CD1c-positive myeloid dendritic cell (primary cell): ENCODE results near the gene DIPK1A.

ENCODE experiments used
- DNase-seq: peaks from one replicate; pipeline ENCODE4 v3.0.0-alpha.2; 2016; ENCODE audit errors: extremely low spot score

DIPK1A gene

GRCh38 chr1:92921031-92922023 lies 39.9 kb downstream of the DIPK1A start:
- DNase-seq = no peak

GRCh38 chr1:92916899-92917298 lies 44.4 kb downstream of the DIPK1A start:
- no peak for DNase-seq

GRCh38 chr1:92915547-92915946 lies 45.7 kb downstream of the DIPK1A start:
- DNase-seq = no peak

- no peak for DNase-seq
These were observed 48.0 kb downstream of the DIPK1A start for GRCh38 chr1:92913093-92913819.

DNA sequence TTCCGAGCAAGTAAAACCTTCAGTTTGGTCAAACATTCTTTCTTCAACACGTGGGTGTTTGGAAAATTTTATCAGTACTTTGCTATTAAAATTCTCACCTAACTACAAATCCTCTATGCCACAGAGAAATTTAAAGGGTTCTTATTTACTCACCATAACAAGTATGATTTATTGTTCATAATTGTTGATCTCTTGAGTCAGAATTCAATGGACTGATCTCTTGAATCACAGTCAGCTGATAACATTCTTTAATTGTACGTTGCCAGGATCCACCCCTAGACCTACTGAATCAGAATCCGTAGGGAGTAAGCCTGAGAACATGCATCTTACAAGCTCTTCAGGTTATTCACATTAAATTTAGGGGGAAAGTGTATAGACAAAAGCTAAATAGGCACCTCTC lies 51.2 kb downstream of the DIPK1A start:
- no peak for DNase-seq

DNA sequence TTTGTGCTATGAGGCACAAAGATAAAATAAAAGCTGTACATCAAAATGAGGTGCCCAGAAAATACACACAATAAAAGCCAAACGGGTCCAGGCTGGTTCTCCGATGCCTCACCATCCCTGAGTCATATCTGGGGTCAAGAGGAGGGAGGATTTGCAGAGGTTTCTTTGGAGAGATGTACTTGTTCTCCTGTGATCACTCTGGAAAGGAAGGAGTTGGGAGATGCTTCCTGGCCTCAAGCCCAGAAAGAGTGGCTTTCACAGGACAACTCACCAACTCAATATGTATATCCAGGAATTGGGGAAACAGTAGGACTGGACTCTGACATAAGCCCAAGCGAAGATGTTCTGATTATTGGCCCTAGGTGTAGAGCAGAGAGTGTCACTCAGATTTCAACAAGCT lies 51.9 kb downstream of the DIPK1A start:
- no peak for DNase-seq

GRCh38 chr1:92907949-92908684 lies 53.1 kb downstream of the DIPK1A start:
- DNase-seq = no peak

- peak; percentile 6 for DNase-seq
These were observed 57.5 kb downstream of the DIPK1A start for GRCh38 chr1:92903765-92904164.

GRCh38 chr1:92902406-92902744 lies 58.9 kb downstream of the DIPK1A start:
- no peak for DNase-seq

DNA sequence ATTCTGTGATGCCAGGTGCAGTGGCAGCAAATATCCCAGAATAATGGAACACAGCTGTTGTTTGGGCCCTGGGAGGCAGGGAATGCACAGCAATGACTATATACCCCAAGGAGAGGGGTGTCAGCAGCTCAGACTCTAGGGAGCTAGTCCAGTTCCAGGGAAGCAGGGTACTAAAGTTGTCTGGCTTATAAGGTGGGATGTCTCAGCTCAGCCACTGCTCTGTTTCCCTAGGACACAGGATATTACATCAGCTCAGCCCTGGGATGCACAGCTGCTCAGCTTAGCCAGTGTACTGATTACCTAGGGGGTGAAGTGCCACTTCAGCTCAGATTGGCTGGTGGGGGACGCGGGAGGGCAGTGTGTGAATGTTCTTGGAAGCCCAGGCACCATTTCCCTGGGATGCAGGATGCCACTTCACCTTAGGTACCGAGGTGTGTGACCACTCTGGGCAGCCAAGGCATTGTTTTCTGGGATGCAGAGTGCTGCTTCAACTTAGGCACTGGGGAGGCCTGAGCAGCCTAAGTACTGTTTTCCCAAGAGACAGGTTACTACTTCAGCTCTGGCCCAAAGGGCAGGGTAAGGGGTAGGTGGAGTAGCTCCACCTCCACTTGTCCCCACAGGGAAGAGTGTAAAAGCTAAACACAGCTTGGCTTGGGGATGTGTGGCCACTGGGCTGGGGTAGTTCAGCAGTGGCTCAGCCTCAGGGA lies 59.4 kb downstream of the DIPK1A start:
- no peak for DNase-seq

DNA sequence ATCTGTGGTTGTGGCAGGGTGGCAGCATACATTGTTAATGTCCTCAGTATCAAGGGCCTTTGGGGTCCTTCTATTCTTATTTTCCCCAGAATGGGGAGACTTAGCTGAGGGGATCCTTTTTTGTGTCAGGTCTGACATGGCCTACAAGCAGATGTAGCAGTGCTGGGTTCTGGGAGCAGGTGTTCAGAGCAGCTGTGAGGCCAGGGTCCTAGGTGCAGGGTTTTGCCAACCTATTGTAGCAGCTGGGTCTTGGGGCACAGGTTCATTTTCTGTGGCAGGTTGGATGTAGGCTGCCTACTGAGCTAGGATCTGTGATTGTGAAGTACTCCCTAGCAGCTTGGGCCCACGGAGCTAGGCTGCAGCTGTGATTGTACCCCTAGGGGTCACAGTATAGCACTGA lies 60.1 kb downstream of the DIPK1A start:
- no peak for DNase-seq

DNA sequence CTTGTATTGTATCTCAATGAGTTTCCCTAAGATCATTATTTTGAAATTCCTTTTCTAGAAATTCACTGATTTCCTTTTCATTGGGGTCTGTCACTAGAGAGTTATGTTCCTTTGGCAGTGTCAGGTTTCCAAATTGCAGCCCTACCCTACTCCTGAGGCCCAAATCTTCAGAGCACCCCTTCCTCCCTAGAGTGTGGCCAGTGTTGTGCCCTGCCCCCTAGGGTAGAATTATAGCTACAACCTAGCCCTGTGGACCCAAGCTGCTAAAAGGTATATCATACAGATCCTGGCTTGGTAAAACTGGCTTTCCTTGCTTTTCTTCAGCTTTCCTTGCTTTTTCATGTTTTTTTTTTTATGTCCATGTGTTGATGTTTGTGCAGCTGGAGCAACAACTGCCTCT lies 60.7 kb downstream of the DIPK1A start:
- DNase-seq = no peak

DNA sequence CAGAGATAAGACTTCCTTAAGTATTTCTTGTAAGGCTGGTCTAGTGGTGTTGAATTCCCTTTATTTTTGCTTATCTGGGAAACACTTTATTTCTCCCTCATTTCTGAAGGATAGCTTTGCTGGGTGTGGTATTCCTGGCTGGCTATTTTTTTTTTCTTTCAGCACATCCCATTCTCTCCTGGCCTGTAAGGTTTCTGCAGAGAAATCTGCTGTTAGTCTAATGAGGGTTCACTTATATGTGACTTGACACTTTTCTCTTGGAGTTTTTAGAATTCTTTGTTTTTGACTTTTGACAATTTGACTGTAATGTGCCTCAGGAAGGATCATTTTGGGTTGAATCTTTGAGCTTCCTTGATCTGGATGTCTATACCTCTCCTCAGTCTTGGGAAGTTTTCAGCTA lies 61.5 kb downstream of the DIPK1A start:
- DNase-seq = no peak

GRCh38 chr1:92898053-92898452 lies 63.2 kb downstream of the DIPK1A start:
- DNase-seq = peak; percentile 26

- no peak for DNase-seq
These were observed 73.8 kb downstream of the DIPK1A start for GRCh38 chr1:92887465-92887864.

- no peak for DNase-seq
These were observed 74.3 kb downstream of the DIPK1A start for GRCh38 chr1:92886886-92887419.

- DNase-seq = no peak
These were observed 77.1 kb downstream of the DIPK1A start for GRCh38 chr1:92884195-92884594.

GRCh38 chr1:92883297-92883696 lies 78.0 kb downstream of the DIPK1A start:
- no peak for DNase-seq

GRCh38 chr1:92882819-92883218 lies 78.4 kb downstream of the DIPK1A start:
- peak; percentile 41 for DNase-seq

GRCh38 chr1:92881391-92881790 lies 79.9 kb downstream of the DIPK1A start:
- DNase-seq = no peak

DNA sequence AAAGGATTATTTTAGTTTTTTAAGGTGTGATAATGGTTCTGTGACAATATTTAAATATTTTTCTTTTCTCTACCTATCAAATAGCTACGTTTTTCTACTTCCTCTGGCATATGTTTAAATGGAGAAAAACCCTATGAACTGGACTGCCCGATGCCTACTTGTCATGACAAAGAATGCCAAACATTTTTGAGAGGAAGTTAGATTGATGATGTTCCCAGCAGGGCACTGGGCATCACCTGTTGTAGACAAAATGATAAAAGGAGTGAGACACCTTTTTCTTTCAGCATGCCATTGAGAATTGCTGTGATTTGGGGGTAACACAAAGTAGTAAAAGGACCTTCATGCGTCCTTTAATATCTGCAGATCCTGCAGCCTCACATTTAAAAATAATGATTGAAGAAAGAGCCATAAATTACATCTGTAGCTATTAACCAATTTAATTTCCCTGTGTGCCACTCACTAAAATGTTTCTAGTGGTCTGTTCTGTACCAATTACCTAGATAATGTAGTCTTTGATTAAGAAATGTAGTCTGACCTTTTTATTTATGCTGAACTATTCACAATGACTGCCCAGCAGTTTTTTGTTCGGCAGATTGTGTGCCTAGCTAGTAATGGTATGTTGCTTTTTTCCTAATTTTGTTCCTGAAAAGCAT lies 81.8 kb downstream of the DIPK1A start:
- no peak for DNase-seq
